ENCODE data around the gene MVB12A. TPM values are rescaled to one million over a fixed set of nuclear protein-coding genes. Genes with fewer than 3 reads are reported as not detected.

Gene MVB12A
- polyA plus RNA-seq, 2 of the 4 experiments (the other 2 are of a cell fraction): 19.1 to 30.2 TPM

DNA sequence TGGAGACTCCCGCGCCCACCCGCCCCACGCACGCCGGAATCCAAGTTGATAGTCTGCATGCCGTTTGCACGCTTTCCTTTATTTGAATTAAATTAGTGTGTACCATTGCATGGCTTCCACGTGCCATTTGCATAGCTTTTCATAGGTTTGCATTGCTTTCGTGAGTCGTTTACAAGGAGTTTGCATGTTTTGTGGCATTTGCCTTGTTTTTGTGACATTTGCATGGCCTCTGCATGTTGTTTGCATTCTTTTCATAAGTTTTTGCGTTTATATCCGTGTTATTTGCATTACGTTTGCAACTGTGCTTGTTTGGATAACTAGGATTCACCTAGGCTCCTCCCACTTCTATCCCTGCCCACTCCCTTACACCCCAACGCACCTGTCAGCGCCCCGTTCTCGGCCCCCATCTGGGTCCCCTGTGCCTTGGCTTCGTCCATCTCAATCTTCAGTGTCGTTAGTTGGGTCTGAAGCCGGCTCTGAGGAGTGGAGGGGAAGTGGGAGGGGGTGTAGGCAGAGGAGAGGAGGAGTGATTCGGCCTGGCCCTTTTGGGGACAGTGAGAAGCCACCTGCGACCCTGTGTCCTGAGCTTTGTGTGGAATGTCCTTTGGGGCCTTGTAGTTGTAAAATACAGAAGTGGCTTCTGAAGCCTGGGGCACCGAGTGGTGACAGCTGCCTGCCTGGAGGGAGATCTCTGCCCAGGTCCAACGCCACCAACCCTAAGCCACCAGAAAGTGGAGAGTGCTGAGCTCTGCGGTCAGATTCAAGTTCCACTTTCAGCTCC, 28.3 kb upstream of the MVB12A start:
- WGBS (ENCODE audit: missing lambda C conversion rate): 24% methylated on average over 20 of the region's 26 CpGs
- POLR2A ChIA-PET: interaction anchor here (0.6 to 0.9 kb wide), 2 partner anchors 52 to 222 kb away, joined by 4 to 7 read pairs; no protein-coding TSS in a partner anchor
- H3K27ac ChIP-seq: peak overlapping the region; percentile 51 to 72; a peak in 3 of 6 replicates
- H3K4me1 ChIP-seq: peaks cover 4% of the 10 kb centered on the region; the same call in 1 of the 3 replicates
- TF ChIP-seq, protein P1, sequence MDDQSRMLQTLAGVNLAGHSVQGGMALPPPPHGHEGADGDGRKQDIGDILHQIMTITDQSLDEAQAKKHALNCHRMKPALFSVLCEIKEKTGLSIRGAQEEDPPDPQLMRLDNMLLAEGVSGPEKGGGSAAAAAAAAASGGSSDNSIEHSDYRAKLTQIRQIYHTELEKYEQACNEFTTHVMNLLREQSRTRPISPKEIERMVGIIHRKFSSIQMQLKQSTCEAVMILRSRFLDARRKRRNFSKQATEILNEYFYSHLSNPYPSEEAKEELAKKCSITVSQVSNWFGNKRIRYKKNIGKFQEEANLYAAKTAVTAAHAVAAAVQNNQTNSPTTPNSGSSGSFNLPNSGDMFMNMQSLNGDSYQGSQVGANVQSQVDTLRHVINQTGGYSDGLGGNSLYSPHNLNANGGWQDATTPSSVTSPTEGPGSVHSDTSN (IDR thresholded peaks at IDR 0.05): no peak
- no peak for TF ChIP-seq MAZ (IDR thresholded peaks at IDR 0.05; ENCODE audit: borderline replicate concordance, low read depth, low read length)
- TF ChIP-seq, protein P2, sequence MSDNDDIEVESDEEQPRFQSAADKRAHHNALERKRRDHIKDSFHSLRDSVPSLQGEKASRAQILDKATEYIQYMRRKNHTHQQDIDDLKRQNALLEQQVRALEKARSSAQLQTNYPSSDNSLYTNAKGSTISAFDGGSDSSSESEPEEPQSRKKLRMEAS (IDR thresholded peaks at IDR 0.05): 0 out of 2 replicates have a peak, but pooled peaks have one; percentile 28
- peak; percentile 42 to 46; a peak in 3 of 6 replicates for ATAC-seq
- FAIRE-seq: no peak
- peak in 1 of 2 experiments; percentile 36 for DNase-seq (ENCODE audit: low read depth in 1 of 2, low spot score in 1 of 2)
- peak overlapping the region; percentile 97 for H3K4me2 ChIP-seq
- H3K4me3 ChIP-seq: peak overlapping the region; percentile 48
- H3K9me3 ChIP-seq: peaks cover 10% of the 10 kb centered on the region; the same call in 2 of the 3 replicates
- CTCF ChIA-PET: interaction anchor here (0.6 to 8.8 kb wide), 7 partner anchors 11 to 383 kb away, joined by 3 to 111 read pairs (median 3); no protein-coding TSS in a partner anchor

DNA sequence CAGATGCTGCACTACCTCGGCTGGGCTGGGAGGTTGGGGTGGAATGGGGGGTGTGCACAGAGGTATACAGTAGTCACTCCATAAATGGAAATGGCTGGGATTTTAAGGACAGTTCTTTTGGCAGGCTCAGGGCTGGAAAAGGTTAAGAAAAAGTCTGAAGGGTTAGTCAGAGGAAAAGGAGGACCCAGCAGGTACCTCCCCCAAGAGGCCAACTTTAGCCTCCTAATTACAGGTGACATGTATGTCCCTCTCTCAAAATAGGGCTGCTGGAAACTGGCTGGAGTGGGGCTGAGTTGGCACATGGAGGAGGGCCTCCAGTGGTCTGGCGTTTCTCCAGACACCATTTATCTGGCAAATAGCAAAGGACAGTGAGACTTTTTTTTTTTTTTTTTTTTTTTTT, 26.8 kb upstream of the MVB12A start:
- DNase-seq (ENCODE audit: low read depth in 1 of 2, low spot score in 1 of 2): peak in 1 of 2 experiments; percentile 18
- CTCF ChIA-PET: interaction anchor here (0.6 to 2.3 kb wide), 4 partner anchors 14 to 100 kb away, joined by 3 to 7 read pairs (median 3); no protein-coding TSS in a partner anchor

DNA sequence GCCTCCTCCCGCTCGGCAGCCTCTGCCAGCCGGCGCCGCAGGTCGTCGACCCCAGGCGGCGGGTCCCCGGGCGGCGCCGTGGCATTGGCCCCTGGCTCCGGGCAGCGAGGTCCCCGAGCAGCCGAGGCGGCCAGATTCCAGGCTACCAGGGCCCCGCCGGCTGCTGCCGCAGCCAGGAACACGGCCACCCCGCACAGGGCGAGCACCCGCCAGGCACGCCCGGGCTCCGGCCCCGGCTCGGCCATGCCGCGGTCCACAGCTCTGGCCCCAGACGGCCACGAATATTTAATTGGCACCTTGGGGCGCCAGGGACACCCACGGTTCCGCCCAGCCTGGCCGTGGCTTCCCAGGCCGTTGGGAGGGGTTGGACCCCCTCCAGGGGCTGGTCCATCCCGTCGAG, 25.9 kb upstream of the MVB12A start, which contains the start of gene CCDC194:
CCDC194 (minus strand) TSS at position 283 of the 400 bp plus-strand sequence; CDS start at position 245, 38 bp downstream.
- CTCF ChIA-PET: interaction anchor here (0.8 to 2.3 kb wide), 8 partner anchors 8 to 72 kb away, joined by 3 to 7 read pairs (median 5); partner anchors contain the start of genes MVB12A and TMEM221
- no peak for DNase-seq (ENCODE audit: low read depth in 1 of 2, low spot score in 1 of 2)
- Histone ChIP-seq H3K27ac (peak within 1 kb of the TSS in 1 of 2 experiments; percentile 66; a peak in 1 of 6 replicates), H3K9me3 (peaks cover 10% of the 10 kb centered on the region; the same call in 2 of the 3 replicates), H3K4me2 (no peak within 1 kb of the TSS), H3K4me1 (peaks cover 4% of the 10 kb centered on the region; the same call in 1 of the 3 replicates), H3K4me3 (no peak within 1 kb of the TSS)
- POLR2A ChIA-PET: no interaction called here
- WGBS (ENCODE audit: missing lambda C conversion rate): 25% methylated on average over 2 of the region's 41 CpGs
- ATAC-seq: no peak
- no peak for FAIRE-seq
- TF ChIP-seq FOXS1 (CRISPR knock-in tag; IDR thresholded peaks at IDR 0.05): no peak
- no peak for TF ChIP-seq HEYL (CRISPR knock-in tag; IDR thresholded peaks at IDR 0.05)
- TF ChIP-seq, protein P3, sequence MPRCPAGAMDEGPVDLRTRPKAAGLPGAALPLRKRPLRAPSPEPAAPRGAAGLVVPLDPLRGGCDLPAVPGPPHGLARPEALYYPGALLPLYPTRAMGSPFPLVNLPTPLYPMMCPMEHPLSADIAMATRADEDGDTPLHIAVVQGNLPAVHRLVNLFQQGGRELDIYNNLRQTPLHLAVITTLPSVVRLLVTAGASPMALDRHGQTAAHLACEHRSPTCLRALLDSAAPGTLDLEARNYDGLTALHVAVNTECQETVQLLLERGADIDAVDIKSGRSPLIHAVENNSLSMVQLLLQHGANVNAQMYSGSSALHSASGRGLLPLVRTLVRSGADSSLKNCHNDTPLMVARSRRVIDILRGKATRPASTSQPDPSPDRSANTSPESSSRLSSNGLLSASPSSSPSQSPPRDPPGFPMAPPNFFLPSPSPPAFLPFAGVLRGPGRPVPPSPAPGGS (IDR thresholded peaks at IDR 0.05): no peak
- TF ChIP-seq KDM5A (IDR thresholded peaks at IDR 0.05): no peak
- TF ChIP-seq ESRRA (IDR thresholded peaks at IDR 0.05; ENCODE audit: borderline replicate concordance, low read length): no peak
- TF ChIP-seq ZC3H11A (IDR thresholded peaks at IDR 0.05): no peak
- no peak for TF ChIP-seq HOXB5 (CRISPR knock-in tag; IDR thresholded peaks at IDR 0.05)

More for the DNA sequence above, 26.8 kb upstream of the MVB12A start:
- POLR2A ChIA-PET: no interaction called here
- Histone ChIP-seq H3K27ac (no peak overlapping the region), H3K9me3 (peaks cover 10% of the 10 kb centered on the region; the same call in 2 of the 3 replicates), H3K4me3 (no peak overlapping the region), H3K4me1 (peaks cover 4% of the 10 kb centered on the region; the same call in 1 of the 3 replicates), H3K4me2 (no peak overlapping the region)
- ATAC-seq (no peak), FAIRE-seq (no peak)
- no peak for TF ChIP-seq ZC3H11A (IDR thresholded peaks at IDR 0.05)
- TF ChIP-seq EHMT2 (IDR thresholded peaks at IDR 0.05; ENCODE audit: low read depth): no peak
- no peak for TF ChIP-seq TP53 (CRISPR knock-in tag; IDR thresholded peaks at IDR 0.05)
- TF ChIP-seq MAFK (IDR thresholded peaks at IDR 0.05; ENCODE audit: partially characterized antibody): no peak
- no peak for TF ChIP-seq FOXS1 (CRISPR knock-in tag; IDR thresholded peaks at IDR 0.05)
- 28% methylated on average over 2 of the region's 2 CpGs for WGBS (ENCODE audit: missing lambda C conversion rate)
